Suppressor macrophage treated with lipopolysaccharide for 1 hour (primary cell): ENCODE measurements around the gene PPCDC.

ENCODE experiments used
- DNase-seq, 3 donors: peaks; one replicate each; pipeline ENCODE4 v3.0.0-alpha.2; 2020 to 2022

The PPCDC gene

DNA sequence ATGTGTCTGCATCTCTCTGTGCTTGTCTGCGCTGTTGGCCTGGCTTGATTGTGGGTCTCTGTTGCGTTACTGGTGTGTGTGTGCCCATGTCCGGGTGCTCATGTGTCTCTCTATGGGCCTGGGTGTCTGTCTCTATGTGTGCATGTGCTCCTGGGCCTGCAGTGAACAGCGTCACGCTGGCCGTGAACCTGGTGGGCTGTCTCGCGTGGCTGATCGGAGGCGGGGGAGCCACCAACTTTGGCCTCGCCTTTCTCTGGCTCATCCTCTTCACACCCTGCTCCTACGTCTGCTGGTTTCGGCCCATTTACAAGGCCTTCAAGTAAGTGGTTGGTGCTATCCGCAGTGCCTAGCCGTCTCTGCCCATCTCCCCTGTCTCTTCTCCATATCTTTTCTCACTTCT lies 7.0 kb upstream of the PPCDC start:
- DNase-seq, result no peak

DNA sequence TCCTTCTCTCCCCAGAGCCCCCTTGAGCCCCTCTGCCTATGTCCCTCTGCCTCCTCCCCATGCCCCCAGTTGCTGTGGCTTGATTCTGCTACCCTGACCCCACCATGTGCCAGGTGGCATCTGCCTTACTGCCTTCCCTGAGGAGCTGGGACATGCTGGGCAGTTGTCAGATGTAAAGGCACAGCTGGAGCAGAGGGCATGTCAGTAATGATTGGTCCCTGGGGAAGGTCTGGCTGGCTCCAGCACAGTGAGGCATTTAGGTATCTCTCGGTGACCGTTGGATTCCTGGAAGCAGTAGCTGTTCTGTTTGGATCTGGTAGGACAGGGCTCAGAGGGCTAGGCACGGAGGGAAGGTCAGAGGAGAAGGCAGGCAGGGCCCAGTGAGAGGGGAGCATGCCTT lies 3.5 kb upstream of the PPCDC start:
- no peak for DNase-seq

DNA sequence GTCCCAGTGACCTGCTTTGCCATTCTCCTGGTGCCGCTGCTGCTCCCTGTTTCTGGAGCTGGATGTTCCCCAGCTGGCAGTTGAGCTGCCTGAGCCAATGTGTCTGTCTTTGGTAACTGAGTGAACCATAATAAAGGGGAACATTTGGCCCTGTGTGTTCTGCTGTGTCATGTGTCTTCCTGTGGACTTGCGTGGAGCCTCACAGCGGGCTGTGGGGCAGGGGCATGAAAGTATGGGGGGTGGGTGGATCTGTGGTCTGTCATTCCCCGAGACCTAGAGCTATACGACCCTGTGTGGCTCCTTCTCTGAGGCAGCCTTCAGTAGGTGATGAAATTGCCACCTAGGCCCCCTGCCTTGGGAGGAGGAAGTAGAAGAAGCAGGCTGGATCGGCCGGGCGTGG lies 2.0 kb upstream of the PPCDC start:
- DNase-seq, result peak in 1 of 3 donors; percentile 27

DNA sequence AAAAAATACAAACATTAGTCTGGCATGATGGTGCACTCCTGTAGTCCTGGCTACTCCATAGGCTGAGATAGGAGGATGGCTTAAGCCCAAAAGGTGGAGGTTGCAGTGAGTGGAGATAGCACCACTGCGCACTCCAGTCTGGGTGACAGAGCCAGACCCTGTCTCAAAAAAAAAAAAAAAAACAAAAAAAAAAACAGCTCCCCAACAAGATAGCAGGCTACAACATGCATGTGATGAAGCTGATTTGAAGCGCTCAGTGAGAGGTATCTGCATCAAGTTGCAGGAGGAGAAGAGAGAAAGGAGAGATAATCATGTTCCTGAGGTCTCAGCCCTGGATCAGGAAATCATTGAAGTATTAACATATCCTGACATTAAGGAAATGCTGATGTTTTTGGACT lies 608 bp upstream of the PPCDC start:
- no peak for DNase-seq

DNA sequence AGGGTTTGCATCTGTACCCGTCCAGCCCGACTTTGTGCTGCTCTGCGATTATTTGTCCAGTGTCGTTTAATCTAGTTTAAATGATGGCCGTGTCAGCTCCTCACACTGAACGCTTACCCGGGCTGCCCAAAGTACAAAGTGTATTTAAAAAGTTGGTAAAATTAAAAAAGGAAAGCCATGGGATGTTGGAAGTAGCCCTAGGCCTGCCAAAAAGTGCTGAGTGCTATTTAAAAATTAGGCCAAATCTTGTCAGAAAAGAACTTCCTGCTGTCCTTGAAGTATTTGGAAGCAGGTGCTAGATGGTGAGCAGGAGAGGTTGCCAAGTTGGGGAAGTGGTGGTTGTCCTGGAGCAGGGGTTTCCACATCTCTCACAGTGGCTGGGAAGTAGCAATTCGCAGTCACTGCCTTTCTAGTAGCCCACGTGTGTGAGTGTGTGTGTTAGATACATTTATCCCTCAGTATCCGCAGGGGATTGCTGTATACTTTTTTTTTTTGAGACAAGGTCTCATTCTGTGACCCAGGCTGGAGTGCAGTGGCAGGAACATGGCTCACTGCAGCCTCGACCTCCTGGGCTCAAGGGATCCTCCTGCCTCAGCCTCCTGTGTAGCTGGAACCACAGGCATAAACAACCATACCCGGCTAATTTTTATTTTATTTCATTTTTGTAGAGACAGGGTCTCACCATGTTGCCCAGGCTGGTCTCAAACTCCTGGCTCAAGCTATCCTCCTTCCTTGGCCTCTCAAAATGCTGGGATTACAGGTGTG lies 664 bp downstream of the PPCDC start:
- DNase-seq, result peak; percentile 73 to 77 (median 73)

DNA sequence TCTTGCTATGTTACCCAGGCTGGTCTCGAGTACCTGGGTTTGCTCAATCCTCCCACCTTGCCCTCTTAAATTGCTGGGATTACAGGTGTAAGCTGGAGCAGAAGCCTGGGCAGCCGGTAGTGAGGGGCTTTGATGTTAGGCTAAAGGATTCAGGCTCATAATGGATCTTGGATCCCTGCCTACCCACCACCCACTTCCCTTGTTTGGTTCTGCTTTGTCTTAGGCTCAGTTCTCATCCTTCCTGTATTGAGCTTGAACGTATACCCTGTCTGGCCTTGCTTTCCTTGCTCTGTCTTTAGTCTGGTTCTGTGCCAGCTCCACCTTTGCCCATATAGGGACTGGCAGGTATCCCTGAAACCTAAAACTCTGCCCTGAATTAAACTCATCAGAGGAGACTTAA lies 1.7 kb downstream of the PPCDC start:
- peak; percentile 50 to 54 (median 53) for DNase-seq

DNA sequence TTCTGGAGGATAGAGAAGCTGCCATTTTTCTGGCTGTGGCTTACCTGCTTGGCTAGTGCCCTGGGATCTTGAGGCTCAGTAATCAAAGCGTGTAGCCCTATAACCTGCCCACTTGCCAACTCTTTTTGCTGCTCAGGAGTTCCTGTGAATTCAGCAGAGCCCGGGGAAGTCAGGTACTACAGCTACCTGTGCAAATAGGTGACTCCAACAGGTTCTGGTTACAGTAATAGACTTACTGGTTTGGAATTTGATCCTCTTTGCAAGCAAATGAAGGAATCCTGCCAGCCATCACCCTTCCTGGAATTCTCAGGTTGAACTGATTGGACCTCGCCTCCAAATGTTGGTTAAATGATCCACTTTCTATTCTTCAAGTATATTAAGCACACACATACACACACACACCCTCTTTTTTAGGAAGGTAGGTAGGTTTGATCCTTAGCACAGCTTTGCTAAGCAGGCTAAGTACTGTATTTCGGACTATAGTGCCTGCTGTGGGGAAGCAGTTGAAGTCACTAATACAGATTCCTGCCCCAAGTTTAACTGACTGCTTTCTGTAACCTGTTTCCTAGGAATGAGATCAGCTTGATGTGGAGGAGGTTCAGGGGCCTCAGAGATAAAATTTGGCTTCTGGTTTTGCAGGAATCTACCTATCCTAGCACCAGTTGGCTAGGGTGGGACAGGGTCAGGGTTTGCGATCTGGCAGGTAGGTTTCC lies 2.3 kb downstream of the PPCDC start:
- no peak for DNase-seq

DNA sequence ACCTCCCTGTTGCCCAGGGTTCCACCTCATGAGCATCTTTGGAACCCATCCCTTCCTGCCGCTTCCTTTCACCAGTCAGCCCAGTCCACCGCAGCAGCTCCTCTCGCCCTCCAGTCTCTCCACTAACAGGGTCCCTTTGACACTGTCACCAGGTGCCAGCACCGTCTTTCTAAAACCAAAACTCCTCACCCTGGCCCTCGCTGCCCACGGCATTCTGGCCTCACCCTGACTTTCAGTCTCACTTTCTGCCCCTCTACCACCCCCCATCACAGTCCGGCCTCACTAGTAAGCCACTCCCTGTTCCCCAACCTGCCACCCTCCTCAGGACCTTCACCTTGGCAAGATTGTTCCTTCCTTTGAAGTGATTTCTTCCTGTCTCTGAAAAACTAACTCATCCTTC lies 4.2 kb downstream of the PPCDC start:
- DNase-seq, result no peak

DNA sequence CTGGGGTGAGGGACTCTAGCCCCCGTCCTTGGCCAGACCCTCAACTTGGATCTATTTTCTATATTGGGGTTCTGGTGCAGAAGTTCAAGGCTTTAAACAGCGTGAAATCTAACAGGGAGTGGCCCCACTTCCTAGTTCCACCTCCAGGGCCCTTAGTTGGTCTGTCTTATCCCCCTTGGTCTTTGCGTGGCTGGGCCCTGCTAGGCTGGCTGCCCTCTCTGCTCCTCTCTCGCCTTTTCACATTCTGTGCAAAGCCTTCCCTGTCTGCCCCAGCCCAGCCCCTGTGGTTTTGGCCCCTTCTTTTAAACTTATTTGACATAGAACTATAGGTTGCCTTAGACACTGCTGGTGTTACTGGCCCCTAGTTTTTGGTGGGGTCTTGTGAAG lies 5.6 kb downstream of the PPCDC start:
- no peak for DNase-seq

DNA sequence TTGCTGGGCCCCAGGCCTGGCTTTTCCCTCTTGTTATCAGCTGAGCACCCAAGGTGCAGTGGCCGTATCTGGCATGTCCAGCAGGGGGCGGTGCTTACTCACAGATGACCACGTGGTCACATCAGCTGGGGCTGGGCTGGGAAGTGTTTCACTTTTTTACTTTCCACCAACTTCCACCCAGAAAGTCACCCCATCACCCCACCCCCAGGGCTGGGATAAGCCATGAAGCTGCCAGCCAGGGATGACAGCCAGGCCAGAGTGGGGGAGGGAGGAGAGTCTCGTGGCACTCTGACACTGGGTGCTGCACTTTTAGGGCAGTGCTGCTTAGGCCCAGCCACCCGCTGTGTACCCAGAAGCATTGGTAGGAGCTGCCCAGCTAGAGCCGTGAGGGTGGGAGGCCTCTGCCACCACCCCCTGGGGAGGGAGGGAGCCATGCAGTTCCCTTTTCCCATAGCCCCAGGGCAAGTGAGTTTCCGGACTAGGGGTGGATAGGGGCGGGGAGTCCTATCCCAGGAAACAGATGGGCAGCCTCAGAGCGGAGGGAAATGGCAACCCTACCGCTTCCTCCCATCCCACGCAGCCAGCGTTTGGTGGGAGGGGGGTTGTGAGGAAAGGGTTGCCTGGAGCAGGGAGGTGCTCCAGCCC lies 6.1 kb downstream of the PPCDC start:
- DNase-seq, result peak; percentile 96 to 97 (median 96)

DNA sequence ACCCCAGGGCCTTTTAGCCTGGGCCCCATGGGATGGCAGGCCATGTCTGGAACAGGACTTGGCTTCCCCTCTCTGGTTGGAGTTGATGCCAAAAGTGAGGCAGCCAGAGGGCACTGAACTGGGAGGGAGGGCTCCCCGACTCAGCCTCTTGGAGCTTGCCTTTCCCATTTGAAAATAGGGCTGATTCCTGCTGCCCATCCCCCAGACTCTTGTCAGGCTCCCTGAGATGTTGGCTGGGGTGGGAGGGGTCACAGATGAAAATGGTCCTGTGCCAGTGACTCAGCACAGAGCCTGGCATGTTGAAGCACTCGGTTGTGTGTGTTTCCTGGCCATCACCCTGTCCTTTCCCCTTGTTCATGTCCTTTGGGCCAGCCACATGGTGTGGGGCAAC lies 6.6 kb downstream of the PPCDC start:
- peak; percentile 65 to 71 (median 70) for DNase-seq

DNA sequence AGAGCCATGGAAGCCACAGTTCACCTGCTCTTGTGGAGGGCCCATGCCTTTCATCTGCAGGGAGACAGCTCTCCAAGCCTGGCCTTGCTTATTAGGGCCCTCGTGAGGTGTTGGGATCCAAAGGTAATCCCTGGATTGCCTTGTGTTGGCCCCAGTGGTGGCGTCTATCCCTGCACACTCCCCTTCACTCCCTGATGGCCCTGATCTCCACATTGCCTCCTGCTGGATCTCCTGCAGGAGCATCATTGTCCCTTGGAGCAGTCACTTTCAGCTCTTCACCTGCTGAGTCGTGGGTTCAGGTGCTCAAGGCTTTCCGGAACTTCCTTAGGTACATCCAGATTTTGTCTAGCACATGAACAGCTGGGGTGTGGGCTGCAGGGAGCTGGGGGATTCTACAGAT lies 7.0 kb downstream of the PPCDC start:
- no peak for DNase-seq

DNA sequence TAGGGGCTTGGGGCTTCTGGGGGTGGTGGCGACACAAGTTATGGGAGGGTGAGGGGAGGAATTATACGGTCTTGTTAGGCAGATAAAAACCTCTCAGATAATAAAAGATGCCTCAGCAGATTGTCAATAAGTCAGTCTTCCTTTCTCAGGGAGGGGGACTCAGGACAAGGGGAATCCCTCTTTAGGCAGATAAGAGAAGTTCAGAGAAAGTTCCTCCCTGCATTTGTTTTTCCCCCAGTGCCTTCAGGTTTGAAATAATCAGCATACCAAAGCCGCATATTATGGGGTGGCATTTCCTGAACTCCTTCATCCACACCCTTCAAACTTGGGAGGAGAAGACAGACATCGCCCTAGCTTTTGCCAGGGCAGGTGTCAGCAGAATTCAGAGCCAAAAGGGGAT lies 8.5 kb downstream of the PPCDC start:
- DNase-seq, result peak; percentile 52 to 67 (median 55)

DNA sequence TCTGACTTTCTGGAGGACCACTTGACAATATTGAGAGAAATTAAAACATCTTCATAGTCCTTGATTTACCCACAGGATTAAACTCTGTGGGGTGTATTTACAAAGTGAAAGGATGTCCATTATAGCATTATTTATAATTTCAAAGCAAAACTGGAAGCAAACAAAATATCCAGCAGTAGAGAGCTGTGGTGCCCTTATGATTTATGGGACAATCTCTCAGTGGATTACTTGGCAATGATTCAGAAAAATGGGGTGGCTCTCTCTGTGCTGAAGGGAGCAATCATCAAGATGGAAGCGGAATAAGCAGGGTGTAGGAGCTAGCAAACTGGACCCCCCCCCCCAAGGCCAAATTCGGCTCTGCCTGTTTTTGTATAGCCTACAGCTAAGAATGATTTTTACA lies 9.0 kb downstream of the PPCDC start:
- no peak for DNase-seq

DNA sequence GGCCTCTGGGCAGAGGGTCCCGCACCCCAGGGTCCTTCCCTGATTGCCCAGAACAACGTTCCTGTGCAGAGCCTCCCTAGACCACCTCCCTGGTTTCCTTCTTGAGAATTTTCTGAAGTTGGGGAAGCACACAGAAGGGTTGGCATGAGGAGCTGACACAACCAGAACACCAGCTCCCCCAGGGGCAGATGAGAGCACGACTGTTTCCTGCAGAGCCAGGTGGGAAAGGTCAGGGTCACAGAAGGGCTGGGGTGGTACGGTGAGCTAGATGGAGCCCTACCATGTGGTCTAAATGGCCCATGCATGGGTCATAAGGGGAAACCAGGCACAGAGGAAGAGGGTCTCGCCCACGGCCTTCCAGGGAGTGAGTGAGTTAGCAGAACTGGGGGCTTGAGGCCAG lies 10.4 kb downstream of the PPCDC start:
- no peak for DNase-seq

DNA sequence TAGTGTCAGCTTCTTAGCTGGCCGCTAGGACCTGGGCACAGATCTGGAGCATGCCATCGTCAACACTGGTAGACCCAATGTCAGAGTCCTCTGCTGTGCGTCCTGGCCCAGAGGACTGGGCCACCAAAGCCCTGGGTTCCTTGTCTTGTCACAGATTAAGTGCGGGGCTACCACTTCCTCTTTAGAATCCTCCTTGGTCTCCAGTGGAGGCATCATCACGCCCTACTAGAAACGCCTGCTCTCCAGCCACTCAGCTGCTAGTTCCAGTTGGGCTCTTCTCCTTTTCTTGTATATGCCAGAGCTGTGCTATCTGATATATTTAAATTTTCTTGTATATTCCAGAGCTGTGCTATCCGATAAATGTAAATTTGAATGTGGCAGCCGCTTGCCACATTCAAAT lies 11.2 kb downstream of the PPCDC start:
- DNase-seq, result peak; percentile 78 to 84 (median 80)

DNA sequence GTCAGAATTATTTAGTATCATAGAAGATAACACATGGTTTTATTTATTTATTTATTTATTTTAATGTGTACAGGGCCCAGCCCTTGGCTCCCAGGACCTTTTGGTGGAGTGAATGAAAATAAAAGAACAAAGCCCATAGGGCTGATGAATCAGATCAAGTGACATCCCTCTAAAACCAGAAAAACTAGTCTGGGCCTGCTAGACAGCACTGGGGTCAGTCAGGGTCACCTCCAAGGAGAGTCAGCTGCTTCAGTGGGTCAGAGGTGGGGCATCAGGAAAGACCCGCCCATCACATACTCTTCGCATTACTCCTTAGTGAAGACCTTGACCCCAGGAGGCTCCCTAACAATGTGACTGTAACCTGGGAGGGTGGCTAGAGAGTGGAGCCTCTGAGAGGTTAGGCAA lies 12.8 kb downstream of the PPCDC start:
- no peak for DNase-seq

DNA sequence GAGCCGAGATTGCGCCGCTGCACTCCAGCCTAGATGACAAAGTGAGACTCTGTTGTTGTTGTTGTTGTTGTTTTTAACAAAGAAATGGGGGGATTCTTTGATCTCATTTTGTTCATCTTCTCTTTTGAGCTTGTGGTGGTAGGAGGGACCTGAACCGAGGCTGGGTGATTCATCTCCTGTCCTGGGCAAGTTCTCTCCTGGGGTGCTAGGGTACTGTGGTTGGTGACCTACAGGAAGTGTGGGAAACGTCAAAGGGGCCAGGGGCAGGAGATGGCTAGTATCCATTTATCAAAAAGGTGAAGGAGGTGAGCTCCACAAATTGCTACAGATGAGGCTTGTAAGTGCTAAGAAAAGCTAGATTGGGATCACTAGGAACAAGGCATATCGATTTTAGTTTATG lies 14.3 kb downstream of the PPCDC start:
- DNase-seq, result no peak

DNA sequence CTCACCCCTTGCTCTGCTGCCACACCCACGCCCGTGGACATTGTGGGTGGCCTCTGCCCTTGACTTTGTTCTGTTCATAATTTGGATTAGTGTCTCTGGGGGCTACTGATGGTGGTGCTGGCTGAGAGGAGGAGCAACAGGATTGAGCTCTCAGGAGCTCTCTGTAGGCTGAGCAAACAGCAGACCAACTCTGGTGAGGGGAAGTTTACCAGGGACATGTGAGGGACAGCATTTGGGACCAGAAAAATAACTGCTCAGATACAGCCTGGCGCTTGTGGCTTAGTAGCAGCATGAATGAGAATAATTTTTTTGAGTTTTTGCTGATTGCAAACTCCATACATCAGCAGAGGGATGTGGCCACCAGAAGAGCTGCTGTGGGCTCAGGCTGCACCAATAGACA lies 14.8 kb downstream of the PPCDC start:
- peak in 1 of 3 donors; percentile 24 for DNase-seq

DNA sequence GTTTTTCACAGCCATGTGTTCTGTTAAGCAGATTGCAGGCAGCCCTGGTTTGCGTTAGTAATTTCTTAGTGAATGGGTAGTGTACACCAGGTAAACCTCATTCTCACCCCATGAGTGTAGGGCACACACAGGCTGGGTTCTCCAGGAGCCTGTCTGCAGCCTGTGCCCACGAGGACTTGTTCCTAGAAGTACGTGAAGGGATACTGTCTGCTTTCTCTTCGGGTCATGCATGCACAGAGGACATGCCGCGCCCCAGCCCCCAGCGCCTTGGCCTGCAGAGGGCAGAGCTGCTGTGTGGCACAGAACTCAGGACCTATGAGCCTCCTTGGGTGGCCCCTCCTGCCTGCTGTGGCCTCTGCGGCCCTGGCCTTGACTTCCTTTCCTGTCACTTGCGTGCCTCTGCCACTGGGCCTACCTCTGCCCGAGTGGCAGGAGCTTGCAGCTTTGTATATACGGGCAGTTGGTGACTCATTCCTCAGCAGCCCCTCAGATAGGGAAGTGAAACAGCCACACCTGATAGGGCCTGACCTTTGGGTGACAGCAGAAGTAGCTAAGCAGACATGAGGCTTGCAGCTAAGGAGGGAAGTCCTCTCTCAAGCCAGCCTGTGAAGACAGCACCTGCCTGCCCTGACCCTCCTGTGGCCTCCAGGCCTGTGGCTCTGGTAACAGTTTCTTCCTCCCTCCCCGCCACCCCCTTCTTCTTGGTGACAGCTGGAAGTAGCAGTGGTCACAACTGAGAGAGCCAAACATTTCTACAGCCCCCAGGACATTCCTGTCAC lies 19.5 kb downstream of the PPCDC start:
- peak; percentile 84 to 90 (median 85) for DNase-seq

DNA sequence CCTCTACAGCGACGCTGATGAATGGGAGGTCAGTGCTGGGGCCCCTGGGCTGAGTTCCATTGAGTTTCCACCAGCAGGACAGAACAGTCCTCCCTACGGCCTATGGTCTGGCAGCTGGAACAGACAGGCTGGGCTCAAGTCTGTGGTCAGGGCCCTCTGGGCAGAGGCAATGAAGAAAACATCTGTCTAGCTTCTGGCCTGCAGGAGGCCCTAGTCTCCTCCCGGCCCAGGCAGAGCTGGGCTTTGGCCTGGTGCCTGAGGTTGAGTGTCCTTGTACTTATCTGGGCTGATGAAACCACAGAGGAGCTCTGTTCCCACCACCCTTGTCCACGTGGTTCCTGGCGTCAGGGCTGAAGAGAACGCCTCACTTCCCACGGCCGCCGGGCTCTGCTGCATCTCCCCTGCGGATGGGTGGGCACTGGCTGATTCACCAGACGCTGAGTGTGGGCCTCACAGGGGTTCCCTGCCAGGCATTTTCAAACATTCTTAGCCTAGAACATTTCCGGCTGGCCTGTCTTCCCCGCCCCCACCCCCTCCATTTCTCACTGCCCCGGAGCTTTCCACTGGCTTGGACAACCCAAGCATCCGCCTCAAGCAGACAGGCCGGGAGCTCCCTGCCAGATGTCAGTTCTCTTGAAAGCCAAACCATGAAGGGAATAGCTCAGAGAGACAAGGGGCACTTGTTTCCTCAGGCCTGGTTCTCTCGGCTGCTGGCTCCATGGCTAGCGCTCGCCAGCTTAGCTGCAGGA lies 20.3 kb downstream of the PPCDC start:
- DNase-seq, result peak; percentile 90 to 96 (median 93)

DNA sequence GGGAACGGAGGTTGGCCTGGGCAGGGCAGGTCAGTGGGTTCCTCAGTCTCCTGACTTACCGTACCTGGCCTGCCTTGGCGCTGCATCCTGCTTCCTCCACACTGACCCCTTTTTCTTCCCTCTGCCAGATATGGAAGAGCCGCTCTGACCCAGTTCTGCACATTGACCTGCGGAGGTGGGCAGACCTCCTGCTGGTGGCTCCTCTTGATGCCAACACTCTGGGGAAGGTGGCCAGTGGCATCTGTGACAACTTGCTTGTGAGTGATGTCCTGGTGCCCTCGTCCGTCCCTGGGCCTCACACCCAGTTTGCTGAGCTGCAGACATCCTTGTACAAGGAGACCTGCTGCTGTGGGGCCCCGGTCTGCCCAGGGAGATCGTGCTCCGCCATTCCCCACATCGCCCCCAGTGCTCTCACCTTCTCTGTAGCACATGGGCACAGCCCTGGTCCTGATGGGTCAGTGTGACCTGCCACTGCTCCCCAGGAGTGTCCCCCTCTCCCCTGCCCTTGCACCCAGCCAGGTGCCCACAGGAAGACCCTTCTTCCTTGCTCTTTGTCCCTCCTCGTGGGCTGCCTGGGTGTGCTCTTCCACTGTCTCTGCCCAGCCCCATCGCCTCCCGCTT lies 21.0 kb downstream of the PPCDC start:
- DNase-seq, result no peak
